NCI-H774 (cell line): ENCODE data around the gene ASMT.
"Not testable (repeated sequence)": the region's sequence is repeated elsewhere in the genome, so short reads cannot be mapped to it uniquely, and the experiment has no call there.

Source experiments
- DNase-seq: peaks from one replicate; lab custom pipeline; 2025; lab: John Stamatoyannopoulos, UW

The ASMT gene

GRCh38 chrX:1598021-1598875 is 16.6 kb upstream of the ASMT start:
- no peak for DNase-seq

DNA sequence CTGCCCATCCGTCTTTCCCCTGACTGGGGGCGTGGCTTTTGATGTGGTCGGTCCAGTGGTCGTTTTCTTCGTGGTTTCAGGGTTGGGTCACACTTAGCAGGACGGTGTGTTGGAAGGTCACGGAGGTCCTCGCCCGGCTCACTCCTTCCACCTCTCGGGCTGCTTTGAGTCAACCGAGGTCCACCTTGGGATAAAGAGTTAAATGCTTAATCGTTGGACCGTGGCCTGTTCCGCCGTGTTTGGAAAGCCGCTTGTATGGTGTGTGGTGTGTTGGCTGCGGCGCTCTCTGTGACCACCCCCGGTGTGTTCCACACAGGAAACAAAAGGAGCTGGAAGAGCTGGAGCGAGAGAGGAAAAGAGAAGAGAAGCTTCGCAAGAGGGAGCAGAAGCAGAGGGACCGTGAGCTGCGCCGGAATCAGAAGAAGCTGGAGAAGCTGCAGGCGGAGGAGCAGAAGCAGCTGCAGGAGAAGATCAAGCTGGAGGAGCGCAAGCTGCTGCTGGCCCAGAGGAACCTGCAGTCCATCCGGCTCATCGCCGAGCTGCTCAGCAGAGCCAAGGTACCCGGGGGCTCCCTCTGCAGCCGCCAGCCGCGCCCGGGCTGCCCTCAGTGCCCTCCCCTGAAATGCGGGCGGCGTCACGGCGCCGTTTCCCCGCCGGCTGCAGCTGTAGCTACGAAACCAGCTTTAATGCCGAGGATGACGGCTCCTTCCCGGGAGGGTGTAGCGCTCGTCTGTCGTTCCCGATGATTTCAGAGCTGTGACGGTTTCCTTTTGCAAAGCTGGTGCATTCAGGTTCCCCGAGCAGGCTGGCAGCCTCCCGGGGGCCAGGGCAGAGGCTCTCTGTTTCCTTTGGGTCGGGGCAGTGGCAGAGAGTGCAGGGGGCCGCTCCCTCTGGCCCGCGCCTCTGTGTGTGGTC is 15.7 kb upstream of the ASMT start:
- DNase-seq, result no peak

DNA sequence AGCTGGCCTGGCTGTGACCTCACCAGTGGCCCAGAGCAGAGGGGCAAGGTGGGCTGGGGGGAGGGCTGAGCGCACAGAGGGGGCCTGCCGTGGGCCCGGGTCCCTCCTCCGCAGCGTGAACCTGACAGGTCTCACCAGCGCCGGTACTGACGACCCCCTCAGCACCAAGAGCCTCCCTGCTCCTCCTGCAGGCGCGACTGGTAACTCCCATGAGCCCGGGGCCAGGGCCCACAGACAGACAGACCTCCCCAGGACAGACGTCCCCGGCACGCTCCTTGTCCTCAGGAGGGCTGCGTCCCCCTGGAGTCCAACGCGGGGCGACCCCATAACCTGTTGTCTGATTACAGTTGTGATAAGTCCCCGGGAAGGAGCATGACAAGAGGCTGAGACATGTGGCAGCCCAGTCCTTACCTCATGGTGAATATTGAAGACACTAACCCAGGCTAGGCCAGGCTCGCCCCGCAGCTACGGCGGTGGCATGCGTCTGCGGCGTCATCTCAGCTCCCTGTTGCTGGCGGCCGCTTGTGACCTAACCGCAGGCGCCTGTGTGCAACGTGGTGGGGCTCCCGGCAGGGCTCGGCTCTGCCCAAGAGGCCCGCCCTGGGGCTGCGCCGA is 15.0 kb upstream of the ASMT start:
- DNase-seq, result no peak

DNA sequence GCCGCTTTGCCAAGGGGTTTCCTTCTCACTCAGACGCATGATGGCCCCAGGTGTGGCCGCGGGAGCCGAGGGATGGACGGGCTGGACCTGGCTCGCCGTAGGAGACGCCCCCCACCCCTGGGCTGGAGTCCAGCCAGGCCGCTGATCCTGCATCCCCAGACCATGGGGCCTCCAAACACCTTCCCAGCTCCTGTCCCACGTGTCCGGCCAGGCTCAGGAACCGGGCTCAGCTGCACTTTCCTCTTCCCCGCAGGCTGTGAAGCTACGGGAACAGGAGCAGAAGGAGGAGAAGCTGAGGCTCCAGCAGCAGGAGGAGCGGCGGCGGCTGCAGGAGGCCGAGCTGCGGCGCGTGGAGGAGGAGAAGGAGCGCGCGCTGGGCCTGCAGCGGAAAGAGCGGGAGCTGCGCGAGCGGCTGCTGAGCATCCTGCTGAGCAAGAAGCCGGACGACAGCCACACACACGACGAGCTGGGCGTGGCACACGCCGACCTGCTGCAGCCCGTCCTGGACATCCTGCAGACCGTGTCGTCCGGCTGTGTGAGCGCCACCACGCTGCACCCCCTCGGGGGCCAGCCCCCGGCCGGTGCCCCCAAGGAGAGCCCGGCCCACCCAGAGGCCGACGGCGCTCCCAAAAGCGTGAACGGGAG is 14.3 kb upstream of the ASMT start:
- DNase-seq, result no peak

GRCh38 chrX:1601051-1601767 is 13.7 kb upstream of the ASMT start:
- no peak for DNase-seq

GRCh38 chrX:1601768-1602085 is 13.1 kb upstream of the ASMT start:
- DNase-seq, result no peak

- DNase-seq, result no peak
Measured at GRCh38 chrX:1602299-1602698, 12.6 kb upstream of the ASMT start.

DNA sequence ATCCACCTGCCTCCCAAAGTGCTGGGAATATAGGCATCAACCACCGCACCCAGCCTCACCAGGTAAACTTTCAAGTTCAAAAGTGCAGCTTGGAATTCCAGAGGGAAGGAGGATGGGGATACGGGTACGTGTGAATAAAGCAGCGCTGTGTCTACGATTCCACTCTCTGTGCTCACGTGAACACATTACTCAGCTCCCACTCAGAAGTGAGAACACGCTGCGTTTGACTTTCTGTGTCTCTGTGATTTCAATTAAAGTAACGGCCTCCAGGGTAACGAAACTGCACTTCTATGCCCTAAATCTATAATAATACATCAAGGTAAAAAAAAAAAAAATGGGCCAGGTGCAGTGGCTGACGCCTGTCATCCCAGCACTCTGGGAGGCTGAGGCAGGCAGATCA is 8.4 kb upstream of the ASMT start:
- DNase-seq, result no peak

DNA sequence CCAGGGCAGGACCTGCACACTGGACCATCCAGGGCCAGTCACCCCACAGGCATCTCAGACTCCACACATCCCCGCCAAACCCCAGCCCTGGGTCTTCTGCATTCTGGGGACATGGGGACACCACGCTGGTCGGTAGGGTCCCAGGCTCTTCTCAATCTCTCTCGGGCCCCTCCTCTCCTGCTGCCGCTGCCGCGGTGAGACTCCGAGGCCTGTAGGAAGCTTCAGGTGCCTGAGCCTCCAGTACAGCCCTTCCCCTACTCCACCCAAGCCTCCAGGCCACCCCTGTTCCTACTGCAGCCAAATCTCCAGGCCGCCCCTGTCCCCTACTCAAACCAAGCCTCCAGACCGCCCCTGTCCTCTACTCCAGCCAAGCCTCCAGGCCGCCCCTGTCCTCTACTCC is 5.5 kb upstream of the ASMT start:
- DNase-seq, result no peak

- no peak for DNase-seq
Measured at GRCh38 chrX:1609762-1610161, 5.1 kb upstream of the ASMT start.

GRCh38 chrX:1610166-1610565 is 4.7 kb upstream of the ASMT start:
- no peak for DNase-seq

DNA sequence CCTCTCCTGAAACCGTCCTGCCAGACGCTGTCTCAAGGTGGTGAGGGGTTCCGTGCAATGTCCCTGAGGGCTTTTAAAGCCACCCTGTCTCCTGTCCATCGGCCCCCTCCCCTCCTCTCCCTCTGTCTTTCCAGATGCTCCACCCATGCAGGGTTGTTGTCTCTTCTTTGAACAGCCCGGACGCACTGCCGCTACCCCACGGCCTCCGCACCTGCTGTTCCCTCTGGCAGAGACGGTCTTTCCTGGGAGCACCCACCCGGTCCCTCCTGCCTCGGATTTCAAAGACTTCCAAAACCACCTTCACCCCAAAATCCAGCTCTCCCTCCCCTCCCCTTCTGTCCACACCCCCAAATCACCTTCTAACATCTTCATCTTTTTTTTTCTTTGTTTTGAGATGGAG is 4.1 kb upstream of the ASMT start:
- no peak for DNase-seq

- no peak for DNase-seq
Measured at GRCh38 chrX:1612641-1613286, 2.1 kb upstream of the ASMT start.

GRCh38 chrX:1618689-1619088 is 3.8 kb downstream of the ASMT start:
- DNase-seq, result no peak

GRCh38 chrX:1623691-1624090 is 8.8 kb downstream of the ASMT start:
- DNase-seq, result no peak

DNA sequence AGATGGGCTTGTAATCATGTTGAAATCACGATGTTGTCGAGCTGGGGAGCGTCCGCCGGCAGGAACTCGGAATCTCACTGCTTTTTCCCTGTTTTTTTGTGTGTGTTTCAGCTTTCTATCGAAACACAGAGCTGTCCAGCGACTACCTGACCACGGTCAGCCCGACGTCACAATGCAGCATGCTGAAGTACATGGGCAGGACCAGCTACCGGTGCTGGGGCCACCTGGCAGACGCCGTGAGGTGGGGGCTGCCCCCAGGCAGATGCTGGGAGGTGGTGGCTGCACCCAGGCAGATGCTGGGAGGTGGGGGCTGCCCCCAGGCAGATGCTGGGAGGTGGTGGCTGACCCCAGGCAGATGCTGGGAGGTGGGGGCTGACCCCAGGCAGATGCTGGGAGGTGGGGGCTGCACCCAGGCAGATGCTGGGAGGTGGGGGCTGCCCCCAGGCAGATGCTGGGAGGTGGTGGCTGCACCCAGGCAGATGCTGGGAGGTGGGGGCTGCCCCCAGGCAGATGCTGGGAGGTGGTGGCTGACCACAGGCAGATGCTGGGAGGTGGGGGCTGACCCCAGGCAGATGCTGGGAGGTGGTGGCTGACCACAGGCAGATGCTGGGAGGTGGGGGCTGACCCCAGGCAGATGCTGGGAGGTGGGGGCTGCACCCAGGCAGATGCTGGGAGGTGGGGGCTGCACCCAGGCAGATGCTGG is 9.4 kb downstream of the ASMT start:
- DNase-seq, result not testable (repeated sequence)

DNA sequence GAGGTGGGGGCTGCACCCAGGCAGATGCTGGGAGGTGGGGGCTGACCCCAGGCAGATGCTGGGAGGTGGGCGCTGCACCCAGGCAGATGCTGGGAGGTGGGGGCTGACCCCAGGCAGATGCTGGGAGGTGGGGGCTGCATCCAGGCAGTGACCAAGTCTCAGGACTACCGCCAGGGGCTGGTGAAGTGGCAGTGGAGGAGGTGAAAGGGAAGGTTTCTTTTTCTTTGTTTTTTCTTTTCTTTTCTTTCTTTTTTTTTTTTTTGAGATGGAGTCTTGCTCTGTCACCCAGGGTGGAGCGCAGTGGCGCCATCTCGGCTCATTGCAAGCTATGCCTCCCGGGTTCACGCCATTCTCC is 10.0 kb downstream of the ASMT start:
- not testable (repeated sequence) for DNase-seq

- no peak for DNase-seq
Measured at GRCh38 chrX:1629244-1629643, 14.4 kb downstream of the ASMT start.

DNA sequence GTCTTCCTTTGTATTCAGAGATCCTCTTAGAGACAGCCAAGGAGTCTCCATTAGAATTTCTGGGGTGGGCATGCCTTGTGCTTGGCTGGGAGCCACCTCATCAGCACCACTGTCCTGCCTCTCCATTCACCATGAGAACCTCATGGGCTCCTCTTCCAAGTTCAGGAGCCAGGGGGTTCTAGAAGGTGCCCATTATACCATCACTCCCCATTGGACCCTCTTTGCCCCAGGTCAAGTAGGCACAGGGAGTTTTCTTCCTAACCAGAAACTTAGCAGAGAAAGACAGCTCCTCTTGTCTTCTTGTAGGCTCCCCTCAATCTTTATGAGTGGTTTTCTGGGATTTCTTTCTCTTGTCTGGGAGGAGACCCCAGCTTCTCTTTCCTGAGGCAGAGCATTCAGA is 31.1 kb downstream of the ASMT start:
- no peak for DNase-seq

- DNase-seq, result no peak
Measured at GRCh38 chrX:1649621-1650020, 34.8 kb downstream of the ASMT start.
